HL-60/S4 treated with retinoic acid at 250 ng/mL for 4 days and 3 days (cell line): Measurements from ENCODE around the gene SNAP29.
"Not testable (repeated sequence)": the region's sequence is repeated elsewhere in the genome, so short reads cannot be mapped to it uniquely, and the experiment has no call there.

ENCODE experiments used
- in situ Hi-C: fragments of 300-500 bp; cut with MboI; formaldehyde crosslinking; loops from 2 replicates; pipeline ENCODE4 v1.7.0; 2022; ENCODE audit warnings: low sequenced_read_pairs

The SNAP29 gene

GRCh38 chr22:20890975-20891374 lies 32.2 kb downstream of the SNAP29 start:
- in situ Hi-C loops: loop anchor here (25.0 kb wide), 1 partner anchor 771 kb away; the partner anchor contains the start of gene PPIL2

GRCh38 chr22:20897737-20898136 lies 38.9 kb downstream of the SNAP29 start:
- in situ Hi-C loops: loop anchor here (25.0 kb wide), 1 partner anchor 765 kb away; the partner anchor contains the start of gene PPIL2

GRCh38 chr22:20899827-20900423 lies 41.1 kb downstream of the SNAP29 start:
- in situ Hi-C loops: loop anchor here (25.0 kb wide), 1 partner anchor 762 kb away; the partner anchor contains the start of gene PPIL2

GRCh38 chr22:20901093-20902033 lies 42.6 kb downstream of the SNAP29 start:
- in situ Hi-C loops: not testable (repeated sequence)

GRCh38 chr22:20903093-20903492 lies 44.3 kb downstream of the SNAP29 start:
- in situ Hi-C loops: no loop called here

GRCh38 chr22:20904008-20904979 lies 45.5 kb downstream of the SNAP29 start:
- in situ Hi-C loops: no loop called here

- in situ Hi-C loops: no loop called here
Observed at GRCh38 chr22:20904980-20905355, 46.2 kb downstream of the SNAP29 start.

GRCh38 chr22:20905415-20906386 lies 46.9 kb downstream of the SNAP29 start:
- in situ Hi-C loops: no loop called here

- in situ Hi-C loops: no loop called here
Observed at GRCh38 chr22:20906387-20906767, 47.6 kb downstream of the SNAP29 start.

GRCh38 chr22:20908717-20909116 lies 49.9 kb downstream of the SNAP29 start:
- in situ Hi-C loops: not testable (repeated sequence)

- in situ Hi-C loops: no loop called here
Observed at GRCh38 chr22:20909543-20910303, 50.9 kb downstream of the SNAP29 start.

- in situ Hi-C loops: no loop called here
Observed at GRCh38 chr22:20912494-20912893, 53.7 kb downstream of the SNAP29 start.

GRCh38 chr22:20916916-20917810 lies 58.4 kb downstream of the SNAP29 start, which contains the start of gene CRKL:
Gene CRKL (plus strand): TSS chr22:20917407. CDS start chr22:20917935, 528 bp downstream.
- in situ Hi-C loops: no loop called here

- in situ Hi-C loops: no loop called here
Observed at GRCh38 chr22:20918663-20919218, 59.9 kb downstream of the SNAP29 start.

- in situ Hi-C loops: no loop called here
Observed at GRCh38 chr22:20919718-20920117, 60.9 kb downstream of the SNAP29 start.

- in situ Hi-C loops: no loop called here
Observed at GRCh38 chr22:20920881-20921203, 62.0 kb downstream of the SNAP29 start.

GRCh38 chr22:20922141-20922751 lies 63.4 kb downstream of the SNAP29 start:
- in situ Hi-C loops: no loop called here
